ENCODE results near the gene ROBO4. TPM values are rescaled to one million over a fixed set of nuclear protein-coding genes. Genes with fewer than 3 reads are reported as not detected.

Gene ROBO4
- total RNA-seq, 1 experiment from 2014 or later, result not detected

GRCh38 chr11:124893781-124894401 lies 3.8 kb downstream of the ROBO4 start:
- no peaks in the 10 kb centered on the region for H3K9me3 ChIP-seq (ENCODE audit: control insufficient read depth in 1 of 2, insufficient read depth in 1 of 2, low read depth in 1 of 2, low read length in 2 of 2)
- DNase-seq (ENCODE audit: low read depth, low spot score) (no peak), ATAC-seq (no peak)
- no peak overlapping the region for H3K9ac ChIP-seq (ENCODE audit: low read length)
- no peak overlapping the region for H3K4me3 ChIP-seq (replicated peaks in 1 of 2; ENCODE audit: low read depth in 1 of 2, low read length in 2 of 2)
- H3K79me2 ChIP-seq (ENCODE audit: insufficient read depth, low read length), result no peaks in the 10 kb centered on the region
- TF ChIP-seq ZBTB33 (IDR thresholded peaks at IDR 0.05; ENCODE audit: extremely low read depth, insufficient replicate concordance, low read length) (no peak), MAX (IDR thresholded peaks at IDR 0.05) (no peak), YY1 (IDR thresholded peaks at IDR 0.05; ENCODE audit: extremely low read depth, insufficient replicate concordance, low read depth, low read length) (no peak), ELF1 (IDR thresholded peaks at IDR 0.05; ENCODE audit: borderline replicate concordance, low read depth) (no peak)
- no peaks in the 10 kb centered on the region for H3K36me3 ChIP-seq (ENCODE audit: control insufficient read depth in 1 of 2, insufficient read depth in 2 of 2, low read length in 2 of 2)
- H3K4me2 ChIP-seq (ENCODE audit: low read length), result no peak overlapping the region
- no peaks in the 10 kb centered on the region for H4K20me1 ChIP-seq (ENCODE audit: insufficient read depth)
- no peak overlapping the region for H3K27ac ChIP-seq (ENCODE audit: low read depth, low read length)
- intact Hi-C loops (cut with micrococcal nuclease), result no loop called here
- H3K9me2 ChIP-seq (ENCODE audit: insufficient read depth), result no peaks in the 10 kb centered on the region
- H3K4me1 ChIP-seq (ENCODE audit: control insufficient read depth in 1 of 2, insufficient read depth in 2 of 2, low read length in 2 of 2), result peaks cover 0 to 15% of the 10 kb centered on the region in 2 experiments; a peak in 2 of 4 replicates
- H2AFZ ChIP-seq (ENCODE audit: low read depth, low read length, poor library complexity, severe bottlenecking), result no peak overlapping the region
- CTCF ChIA-PET, result interaction anchor here (0.5 kb wide), 1 partner anchor 27 kb away, joined by 3 read pairs; no protein-coding TSS in a partner anchor
- RAD21 ChIA-PET (ENCODE audit: low non-redundant PET in 1 of 2, low total read pairs in 2 of 2, uncharacterized antibody in 2 of 2, unreplicated experiment in 2 of 2), result no interaction called here
- POLR2A ChIA-PET, result no interaction called here
- no peaks in the 10 kb centered on the region for H3K27me3 ChIP-seq (ENCODE audit: insufficient read depth, low read length)
- no TSS peak for BruUV-seq (replicated peaks)

Measured in HCT116 (cell line).